Measurements from ENCODE around the gene CXCL1.
A peak's percentile ranks its signal among the peaks of the same experiment; 100 is the strongest.
"Not testable (repeated sequence)": the region's sequence is repeated elsewhere in the genome, so short reads cannot be mapped to it uniquely, and the experiment has no call there.

CXCL1 gene

GRCh38 chr4:73897380-73898136 lies 28.4 kb downstream of the CXCL1 start:
- H3K4me3 ChIP-seq (ENCODE audit: control insufficient read depth, low read depth, low read length): no peak overlapping the region
- TF ChIP-seq CTCF (conservative IDR thresholded peaks at IDR 0.05; ENCODE audit: control insufficient read depth, insufficient read depth, low read depth, low read length): no peak
- DNase-seq (ENCODE audit: low read depth): peak; percentile 96

GRCh38 chr4:73899338-73899737 lies 30.1 kb downstream of the CXCL1 start:
- not testable (repeated sequence) for DNase-seq (ENCODE audit: low read depth); H3K4me3 ChIP-seq (ENCODE audit: control insufficient read depth, low read depth, low read length)

GRCh38 chr4:73901031-73901430 lies 31.8 kb downstream of the CXCL1 start:
- no peak for TF ChIP-seq CTCF (conservative IDR thresholded peaks at IDR 0.05; ENCODE audit: control insufficient read depth, insufficient read depth, low read depth, low read length)

GRCh38 chr4:73902038-73902637 lies 32.9 kb downstream of the CXCL1 start:
- TF ChIP-seq CTCF (conservative IDR thresholded peaks at IDR 0.05; ENCODE audit: control insufficient read depth, insufficient read depth, low read depth, low read length): no peak
- peak; percentile 85 for DNase-seq (ENCODE audit: low read depth)
- no peak overlapping the region for H3K4me3 ChIP-seq (ENCODE audit: control insufficient read depth, low read depth, low read length)

More at GRCh38 chr4:73901031-73901430, 31.8 kb downstream of the CXCL1 start:
- peak; percentile 98 for DNase-seq (ENCODE audit: low read depth)
- no peak overlapping the region for H3K4me3 ChIP-seq (ENCODE audit: control insufficient read depth, low read depth, low read length)

- no peak for TF ChIP-seq CTCF (conservative IDR thresholded peaks at IDR 0.05; ENCODE audit: control insufficient read depth, insufficient read depth, low read depth, low read length)
- H3K4me3 ChIP-seq (ENCODE audit: control insufficient read depth, low read depth, low read length): no peak overlapping the region
- no peak for DNase-seq (ENCODE audit: low read depth)
Measured at GRCh38 chr4:73902817-73903547, 33.8 kb downstream of the CXCL1 start.

GRCh38 chr4:73904491-73904890 lies 35.3 kb downstream of the CXCL1 start:
- no peak for TF ChIP-seq CTCF (conservative IDR thresholded peaks at IDR 0.05; ENCODE audit: control insufficient read depth, insufficient read depth, low read depth, low read length)
- no peak overlapping the region for H3K4me3 ChIP-seq (ENCODE audit: control insufficient read depth, low read depth, low read length)
- DNase-seq (ENCODE audit: low read depth): peak; percentile 92

- DNase-seq (ENCODE audit: low read depth): no peak
- H3K4me3 ChIP-seq (ENCODE audit: control insufficient read depth, low read depth, low read length): no peak overlapping the region
- no peak for TF ChIP-seq CTCF (conservative IDR thresholded peaks at IDR 0.05; ENCODE audit: control insufficient read depth, insufficient read depth, low read depth, low read length)
Measured at GRCh38 chr4:73908965-73909364, 39.8 kb downstream of the CXCL1 start.
